Parathyroid adenoma (tissue), 2 donors: ENCODE measurements around the gene SHISA9.

Experiments used
- H2AFZ ChIP-seq: fragments of 300-600 bp; sonication (generic); one replicate; pipeline ENCODE4 v1.7.0; 2017; ENCODE audit warnings: antibody characterized with exemption, mild to moderate bottlenecking
- H3K27ac ChIP-seq: fragments of 300-600 bp; sonication (generic); one replicate; pipeline ENCODE4 v1.7.0; 2017
- H3K27me3 ChIP-seq: fragments of 300-600 bp; sonication (generic); one replicate; pipeline ENCODE4 v1.7.0; 2017; ENCODE audit warnings: low read length; ENCODE audit not compliant: control insufficient read depth, insufficient read depth
- H3K36me3 ChIP-seq: fragments of 300-600 bp; sonication (generic); one replicate; pipeline ENCODE4 v1.7.0; 2017; ENCODE audit warnings: low read length; ENCODE audit not compliant: control insufficient read depth, insufficient read depth
- H3K4me1 ChIP-seq: fragments of 300-600 bp; sonication (generic); one replicate; pipeline ENCODE4 v1.7.0; 2017; ENCODE audit warnings: control low read depth
- H3K4me2 ChIP-seq: fragments of 300-600 bp; sonication (generic); one replicate; pipeline ENCODE4 v1.7.0; 2017; ENCODE audit warnings: low read length
- H3K4me3 ChIP-seq: fragments of 300-600 bp; sonication (generic); one replicate; pipeline ENCODE4 v1.7.0; 2017; ENCODE audit warnings: low read depth, low read length
- H3K79me2 ChIP-seq: fragments of 300-600 bp; sonication (generic); one replicate; pipeline ENCODE4 v1.7.0; 2017; ENCODE audit warnings: control low read depth
- H3K9ac ChIP-seq: fragments of 300-600 bp; sonication (generic); one replicate; pipeline ENCODE4 v1.7.0; 2017; ENCODE audit warnings: mild to moderate bottlenecking
- H3K9me3 ChIP-seq: fragments of 300-600 bp; sonication (generic); one replicate; pipeline ENCODE4 v1.7.0; 2017; ENCODE audit warnings: low read length; ENCODE audit not compliant: control insufficient read depth
- TF ChIP-seq, protein P1 (sequence below): fragments of 300-600 bp; sonication (generic); IDR thresholded peaks from one replicate; pipeline ENCODE4 v1.7.0; 2017; ENCODE audit warnings: antibody characterized with exemption, mild to moderate bottlenecking
- donor health status: primary hyperparathyroidism.

The SHISA9 gene

DNA sequence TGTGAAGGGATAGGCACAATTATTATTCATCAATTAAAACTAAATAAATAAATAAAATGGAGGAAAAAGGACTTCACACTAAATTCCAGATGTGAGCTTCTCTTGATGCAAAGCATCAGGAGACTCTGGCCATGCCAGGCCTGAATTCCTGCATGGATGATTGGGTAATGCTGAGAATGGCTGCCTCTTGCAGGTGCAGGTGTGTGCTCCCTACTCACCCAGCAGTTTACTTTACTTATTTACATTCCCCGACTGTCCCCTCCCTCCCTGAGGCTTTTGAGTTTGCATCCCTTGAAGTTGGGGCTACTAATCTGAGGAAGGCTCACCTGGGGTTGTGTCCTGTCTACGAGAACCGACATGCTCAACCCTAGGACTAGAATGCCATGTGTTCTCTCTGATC, 200.4 kb downstream of the SHISA9 start:
- TF ChIP-seq, protein P1, sequence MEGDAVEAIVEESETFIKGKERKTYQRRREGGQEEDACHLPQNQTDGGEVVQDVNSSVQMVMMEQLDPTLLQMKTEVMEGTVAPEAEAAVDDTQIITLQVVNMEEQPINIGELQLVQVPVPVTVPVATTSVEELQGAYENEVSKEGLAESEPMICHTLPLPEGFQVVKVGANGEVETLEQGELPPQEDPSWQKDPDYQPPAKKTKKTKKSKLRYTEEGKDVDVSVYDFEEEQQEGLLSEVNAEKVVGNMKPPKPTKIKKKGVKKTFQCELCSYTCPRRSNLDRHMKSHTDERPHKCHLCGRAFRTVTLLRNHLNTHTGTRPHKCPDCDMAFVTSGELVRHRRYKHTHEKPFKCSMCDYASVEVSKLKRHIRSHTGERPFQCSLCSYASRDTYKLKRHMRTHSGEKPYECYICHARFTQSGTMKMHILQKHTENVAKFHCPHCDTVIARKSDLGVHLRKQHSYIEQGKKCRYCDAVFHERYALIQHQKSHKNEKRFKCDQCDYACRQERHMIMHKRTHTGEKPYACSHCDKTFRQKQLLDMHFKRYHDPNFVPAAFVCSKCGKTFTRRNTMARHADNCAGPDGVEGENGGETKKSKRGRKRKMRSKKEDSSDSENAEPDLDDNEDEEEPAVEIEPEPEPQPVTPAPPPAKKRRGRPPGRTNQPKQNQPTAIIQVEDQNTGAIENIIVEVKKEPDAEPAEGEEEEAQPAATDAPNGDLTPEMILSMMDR: no peak

DNA sequence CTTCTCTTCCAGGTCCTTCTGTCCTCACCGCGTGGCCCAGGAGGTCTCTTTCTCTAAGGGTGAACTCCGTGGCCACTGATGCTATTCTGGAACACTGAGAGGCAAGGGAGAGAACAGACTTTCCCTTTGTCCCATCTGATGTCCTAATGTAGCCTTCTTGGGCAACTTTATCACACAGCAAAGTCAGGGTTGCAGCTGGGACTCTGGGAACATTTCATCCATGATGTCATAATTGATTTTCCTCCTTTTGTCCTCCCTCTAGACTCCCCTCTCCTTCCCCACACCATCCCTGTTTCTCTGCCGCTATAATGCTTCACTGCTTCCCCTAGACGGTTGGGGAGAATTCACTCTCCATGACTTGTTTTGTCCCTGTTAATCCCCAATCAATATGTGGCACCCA, 201.0 kb downstream of the SHISA9 start:
- Histone ChIP-seq H3K9ac (no peak overlapping the region), H3K4me3 (no peak overlapping the region), H3K9me3 (no peaks in the 10 kb centered on the region), H3K36me3 (no peaks in the 10 kb centered on the region), H3K4me2 (no peak overlapping the region), H3K79me2 (no peaks in the 10 kb centered on the region), H3K27me3 (no peaks in the 10 kb centered on the region), H3K4me1 (no peaks in the 10 kb centered on the region), H2AFZ (no peak overlapping the region), H3K27ac (no peak overlapping the region)
- TF ChIP-seq, protein P1: no peak

More for the DNA sequence above, 200.4 kb downstream of the SHISA9 start:
- H3K4me3 ChIP-seq: no peak overlapping the region
- no peak overlapping the region for H3K9ac ChIP-seq
- no peak overlapping the region for H2AFZ ChIP-seq
- H3K27ac ChIP-seq: no peak overlapping the region
- no peaks in the 10 kb centered on the region for H3K4me1 ChIP-seq
- H3K4me2 ChIP-seq: no peak overlapping the region
- H3K79me2 ChIP-seq: no peaks in the 10 kb centered on the region
- H3K36me3 ChIP-seq: no peaks in the 10 kb centered on the region
- no peaks in the 10 kb centered on the region for H3K9me3 ChIP-seq
- H3K27me3 ChIP-seq: no peaks in the 10 kb centered on the region

DNA sequence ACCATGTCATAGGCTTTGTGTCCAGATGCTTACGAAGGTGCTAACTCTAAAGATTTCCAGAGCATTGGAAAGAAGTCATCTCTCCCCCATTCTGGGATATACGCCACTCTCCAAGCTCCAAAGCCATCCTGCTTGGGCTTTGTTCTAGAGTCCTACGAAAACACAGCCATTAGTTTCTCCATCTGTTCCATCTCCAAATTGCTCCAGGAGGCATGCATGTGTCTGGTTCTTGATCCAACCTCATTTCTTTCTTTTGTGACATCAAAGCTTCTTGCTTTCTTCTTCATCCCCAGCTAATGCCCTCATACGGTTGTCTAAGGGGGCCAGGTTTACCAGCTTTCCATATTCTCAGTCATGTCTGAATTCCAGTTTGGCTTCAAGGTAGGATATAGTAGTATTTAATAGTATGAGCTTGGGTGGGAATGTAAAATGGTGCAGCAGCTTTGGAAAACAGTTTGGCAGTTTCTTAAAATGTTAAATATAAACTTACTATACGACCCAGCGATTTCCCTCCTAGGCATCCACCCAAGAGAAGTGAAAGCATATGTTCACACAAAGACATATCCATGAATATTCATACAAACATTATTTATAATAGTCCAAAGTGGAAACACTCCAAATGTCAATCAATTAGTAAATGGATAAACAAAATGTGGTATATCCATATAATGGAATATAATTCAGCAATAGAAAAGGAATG, 202.6 kb downstream of the SHISA9 start:
- H2AFZ ChIP-seq: no peak overlapping the region
- H3K9ac ChIP-seq: no peak overlapping the region
- H3K36me3 ChIP-seq: no peaks in the 10 kb centered on the region
- no peaks in the 10 kb centered on the region for H3K9me3 ChIP-seq
- H3K4me3 ChIP-seq: no peak overlapping the region
- no peaks in the 10 kb centered on the region for H3K27me3 ChIP-seq
- H3K79me2 ChIP-seq: no peaks in the 10 kb centered on the region
- no peaks in the 10 kb centered on the region for H3K4me1 ChIP-seq
- H3K27ac ChIP-seq: no peak overlapping the region
- no peak overlapping the region for H3K4me2 ChIP-seq
- TF ChIP-seq, protein P1: no peak

DNA sequence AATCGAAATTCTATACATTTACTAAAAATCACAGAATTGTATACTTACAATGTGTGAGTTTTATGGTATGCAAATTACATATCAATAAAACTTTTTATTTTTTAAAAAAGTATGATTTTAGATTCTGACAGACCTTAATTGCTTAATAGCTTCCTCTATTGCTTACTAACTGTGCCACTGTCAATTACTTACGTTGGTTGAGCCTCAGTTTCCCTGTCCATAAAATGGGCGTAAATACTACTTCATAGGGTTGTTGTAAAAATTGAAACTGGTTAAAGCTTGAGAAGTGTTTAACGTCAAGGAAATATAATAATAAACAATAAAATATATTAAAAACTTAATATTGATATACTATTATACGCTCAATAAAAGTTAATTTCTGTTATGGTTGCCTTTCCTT, 203.4 kb downstream of the SHISA9 start:
- TF ChIP-seq, protein P1: no peak
- H3K36me3 ChIP-seq: no peaks in the 10 kb centered on the region
- H3K27me3 ChIP-seq: no peaks in the 10 kb centered on the region
- no peak overlapping the region for H2AFZ ChIP-seq
- no peak overlapping the region for H3K9ac ChIP-seq
- no peaks in the 10 kb centered on the region for H3K9me3 ChIP-seq
- H3K4me2 ChIP-seq: no peak overlapping the region
- H3K27ac ChIP-seq: no peak overlapping the region
- no peaks in the 10 kb centered on the region for H3K79me2 ChIP-seq
- no peak overlapping the region for H3K4me3 ChIP-seq
- H3K4me1 ChIP-seq: no peaks in the 10 kb centered on the region

DNA sequence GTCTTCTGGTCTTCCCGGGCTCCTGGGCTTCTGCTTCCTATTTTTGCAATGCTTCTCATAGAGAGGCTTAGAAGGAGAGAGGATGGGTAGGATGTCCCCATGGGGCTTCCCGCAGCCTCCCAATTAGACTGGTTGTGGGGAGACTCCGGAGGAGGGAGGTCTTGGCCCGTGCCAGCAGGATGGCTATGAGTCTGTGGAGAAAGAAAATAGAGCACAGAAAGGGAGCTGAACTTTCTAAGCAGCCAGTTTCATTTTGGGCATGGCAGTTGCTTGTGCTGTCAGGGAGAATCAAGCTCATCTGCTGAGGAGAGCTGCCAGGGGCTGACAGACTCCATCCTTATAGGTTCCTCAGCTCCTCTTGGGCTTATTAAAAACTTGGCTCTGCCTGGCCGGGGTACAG, 204.0 kb downstream of the SHISA9 start:
- TF ChIP-seq, protein P1: no peak
- H3K36me3 ChIP-seq: no peaks in the 10 kb centered on the region
- H3K9ac ChIP-seq: no peak overlapping the region
- no peak overlapping the region for H3K4me2 ChIP-seq
- H3K79me2 ChIP-seq: no peaks in the 10 kb centered on the region
- H3K9me3 ChIP-seq: no peaks in the 10 kb centered on the region
- no peak overlapping the region for H3K4me3 ChIP-seq
- H3K4me1 ChIP-seq: no peaks in the 10 kb centered on the region
- H2AFZ ChIP-seq: no peak overlapping the region
- no peak overlapping the region for H3K27ac ChIP-seq
- H3K27me3 ChIP-seq: no peaks in the 10 kb centered on the region
